AG09309 (cell line): ENCODE data around the gene KCNIP1.

ENCODE experiments used
- DNase-seq: peaks from one replicate; pipeline ENCODE4 v3.0.0-alpha.2; 2010; ENCODE audit warnings: low read depth
- H3K4me3 ChIP-seq: 2 replicates; pipeline ENCODE4 v1.5.1; 2011; ENCODE audit warnings: mild to moderate bottlenecking, low read depth, low read length, moderate library complexity; ENCODE audit not compliant: control insufficient read depth
- TF ChIP-seq, protein P1 (sequence below): IDR thresholded peaks from 2 replicates; pipeline ENCODE4 v1.5.1; 2011; ENCODE audit warnings: mild to moderate bottlenecking, low read depth, low read length, inconsistent platforms; ENCODE audit not compliant: insufficient read depth, control insufficient read depth; ENCODE audit errors: missing control alignments

KCNIP1 gene

DNA sequence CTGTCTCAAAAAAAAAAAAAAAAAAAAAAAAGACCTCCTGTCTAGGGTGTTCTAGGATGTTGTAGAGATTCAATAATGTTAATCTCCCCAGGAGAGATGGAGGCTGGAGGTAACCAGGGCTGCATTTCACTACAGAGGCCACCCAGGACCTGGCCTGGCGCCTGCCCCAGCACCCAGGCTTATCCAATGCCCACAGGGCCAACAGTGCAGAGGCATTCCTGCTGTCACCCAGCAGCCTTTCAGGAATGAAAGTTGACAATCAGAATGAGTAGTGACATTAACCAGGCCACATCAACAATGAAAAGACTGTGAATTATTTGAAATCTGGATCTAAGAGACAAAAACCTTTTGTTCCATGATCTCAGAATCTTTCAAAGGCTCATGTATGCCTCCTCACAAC, 243.5 kb downstream of the KCNIP1 start:
- no peak for DNase-seq
- no peak overlapping the region for H3K4me3 ChIP-seq
- TF ChIP-seq, protein P1, sequence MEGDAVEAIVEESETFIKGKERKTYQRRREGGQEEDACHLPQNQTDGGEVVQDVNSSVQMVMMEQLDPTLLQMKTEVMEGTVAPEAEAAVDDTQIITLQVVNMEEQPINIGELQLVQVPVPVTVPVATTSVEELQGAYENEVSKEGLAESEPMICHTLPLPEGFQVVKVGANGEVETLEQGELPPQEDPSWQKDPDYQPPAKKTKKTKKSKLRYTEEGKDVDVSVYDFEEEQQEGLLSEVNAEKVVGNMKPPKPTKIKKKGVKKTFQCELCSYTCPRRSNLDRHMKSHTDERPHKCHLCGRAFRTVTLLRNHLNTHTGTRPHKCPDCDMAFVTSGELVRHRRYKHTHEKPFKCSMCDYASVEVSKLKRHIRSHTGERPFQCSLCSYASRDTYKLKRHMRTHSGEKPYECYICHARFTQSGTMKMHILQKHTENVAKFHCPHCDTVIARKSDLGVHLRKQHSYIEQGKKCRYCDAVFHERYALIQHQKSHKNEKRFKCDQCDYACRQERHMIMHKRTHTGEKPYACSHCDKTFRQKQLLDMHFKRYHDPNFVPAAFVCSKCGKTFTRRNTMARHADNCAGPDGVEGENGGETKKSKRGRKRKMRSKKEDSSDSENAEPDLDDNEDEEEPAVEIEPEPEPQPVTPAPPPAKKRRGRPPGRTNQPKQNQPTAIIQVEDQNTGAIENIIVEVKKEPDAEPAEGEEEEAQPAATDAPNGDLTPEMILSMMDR = no peak

DNA sequence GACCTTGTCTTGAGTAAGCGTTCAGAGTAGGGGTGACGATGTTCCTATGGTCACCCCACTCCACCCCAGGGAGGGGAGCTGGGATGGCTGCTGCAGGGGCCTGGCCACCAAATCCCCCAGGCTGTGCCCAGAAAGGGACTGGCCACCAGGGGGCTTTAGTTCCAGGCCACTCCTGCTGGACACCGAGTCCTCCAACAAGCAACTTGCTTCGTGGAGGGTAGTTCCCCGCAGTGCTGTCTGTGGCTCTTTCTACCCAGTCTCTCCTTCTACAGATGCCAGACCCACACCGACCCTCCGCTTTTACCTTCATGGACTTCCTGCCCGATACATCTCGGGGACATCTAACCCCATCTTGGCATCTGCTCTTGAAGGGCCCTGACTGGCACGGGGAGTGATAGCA, 244.0 kb downstream of the KCNIP1 start:
- DNase-seq = no peak
- TF ChIP-seq, protein P1 = peak; percentile 31
- no peak overlapping the region for H3K4me3 ChIP-seq

DNA sequence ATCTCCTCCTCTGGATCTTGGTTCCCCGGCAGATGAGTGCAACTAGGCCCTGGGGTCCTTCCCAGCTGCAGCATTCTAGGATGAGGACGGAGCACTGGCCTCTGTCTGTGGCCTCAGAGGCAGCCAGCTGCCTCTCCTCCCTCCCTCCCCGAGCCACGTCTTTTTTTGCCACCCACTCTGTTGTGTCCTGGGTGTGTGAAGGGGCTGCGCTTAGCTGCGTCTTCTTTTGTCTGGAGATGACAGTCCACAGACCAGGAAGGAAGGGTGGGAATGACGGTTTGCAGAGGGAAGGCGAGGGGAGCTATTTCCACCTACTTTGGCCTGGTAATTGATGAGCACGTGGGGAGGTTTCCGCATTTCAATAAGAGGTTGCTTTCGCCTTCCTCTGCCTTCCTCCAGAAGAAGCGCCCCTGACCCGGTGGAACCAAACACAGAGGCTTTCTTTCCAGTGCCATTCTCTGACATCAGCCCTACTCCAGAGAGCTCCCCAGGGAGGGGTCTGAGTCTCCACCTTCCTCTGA, 245.2 kb downstream of the KCNIP1 start:
- no peak overlapping the region for H3K4me3 ChIP-seq
- TF ChIP-seq, protein P1 = no peak
- DNase-seq = no peak

DNA sequence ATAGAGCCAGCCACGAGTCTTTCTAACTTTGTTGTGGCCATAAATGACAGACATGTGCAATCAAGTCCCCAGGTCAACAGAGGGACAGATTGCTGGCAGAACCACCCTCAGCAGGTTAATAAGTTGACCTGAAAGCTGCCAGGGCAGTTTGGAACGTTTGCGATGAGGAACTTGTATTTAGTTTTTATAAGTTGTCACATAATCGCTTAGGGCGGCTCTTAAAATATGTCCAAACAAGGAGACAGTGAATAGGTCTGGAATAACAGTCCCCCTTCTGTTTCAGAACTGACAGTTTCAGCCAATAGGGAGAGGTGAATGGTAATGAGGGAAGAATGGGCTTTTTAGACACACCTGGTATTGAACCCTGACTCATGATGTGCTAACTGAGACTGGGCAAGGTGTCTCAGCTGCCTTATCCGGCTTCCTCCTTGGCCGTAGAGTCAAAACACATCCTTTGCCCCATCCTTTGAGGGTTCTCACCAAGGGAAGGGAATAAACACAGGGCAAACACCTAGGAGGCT, 246.2 kb downstream of the KCNIP1 start:
- H3K4me3 ChIP-seq = no peak overlapping the region
- no peak for DNase-seq
- TF ChIP-seq, protein P1 = no peak

DNA sequence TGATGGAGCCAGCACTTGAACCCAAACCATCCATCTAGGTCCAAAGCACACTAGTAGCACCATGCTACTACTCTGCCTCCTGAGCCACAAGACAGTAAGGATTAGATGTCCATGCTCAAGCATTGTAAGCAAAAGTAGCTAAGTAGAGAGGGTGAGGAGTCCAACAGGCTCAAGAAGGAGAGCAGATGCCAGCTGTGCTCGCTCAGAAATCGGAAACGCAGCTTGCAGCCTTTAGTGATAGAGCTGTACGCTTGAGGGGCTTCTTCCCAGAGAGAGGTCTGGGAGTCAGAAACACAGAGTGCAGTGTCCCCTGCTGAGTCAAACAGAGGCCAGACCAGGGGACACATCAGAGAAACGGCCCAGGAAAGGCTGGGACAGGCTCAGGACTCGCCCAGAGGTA, 247.0 kb downstream of the KCNIP1 start:
- DNase-seq = no peak
- TF ChIP-seq, protein P1 = no peak
- H3K4me3 ChIP-seq = no peak overlapping the region

DNA sequence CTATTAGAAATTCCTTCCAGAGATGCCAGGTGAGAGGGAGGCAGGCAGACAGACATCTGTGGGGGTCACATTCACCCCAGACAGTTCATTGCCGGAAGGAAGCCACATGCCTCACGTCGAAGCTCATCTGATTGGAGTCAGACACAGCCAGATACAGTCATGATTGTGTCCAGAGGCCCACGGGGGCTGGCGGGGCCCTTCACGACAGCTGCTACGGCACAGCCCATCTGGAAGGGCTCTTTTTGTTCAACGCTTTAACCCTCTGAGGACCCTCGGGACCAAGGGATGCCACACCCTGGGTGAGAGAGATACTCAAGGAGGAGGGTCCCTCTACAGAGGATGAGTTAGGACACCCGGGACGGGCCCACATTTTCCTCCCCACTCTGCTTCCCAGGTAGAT, 247.8 kb downstream of the KCNIP1 start:
- H3K4me3 ChIP-seq = no peak overlapping the region
- TF ChIP-seq, protein P1 = no peak
- DNase-seq = no peak
